ENCODE data around the gene PRR3.
A peak's percentile ranks its signal among the peaks of the same experiment; 100 is the strongest.
"Not testable (repeated sequence)": the region's sequence is repeated elsewhere in the genome, so short reads cannot be mapped to it uniquely, and the experiment has no call there.

Gene PRR3

DNA sequence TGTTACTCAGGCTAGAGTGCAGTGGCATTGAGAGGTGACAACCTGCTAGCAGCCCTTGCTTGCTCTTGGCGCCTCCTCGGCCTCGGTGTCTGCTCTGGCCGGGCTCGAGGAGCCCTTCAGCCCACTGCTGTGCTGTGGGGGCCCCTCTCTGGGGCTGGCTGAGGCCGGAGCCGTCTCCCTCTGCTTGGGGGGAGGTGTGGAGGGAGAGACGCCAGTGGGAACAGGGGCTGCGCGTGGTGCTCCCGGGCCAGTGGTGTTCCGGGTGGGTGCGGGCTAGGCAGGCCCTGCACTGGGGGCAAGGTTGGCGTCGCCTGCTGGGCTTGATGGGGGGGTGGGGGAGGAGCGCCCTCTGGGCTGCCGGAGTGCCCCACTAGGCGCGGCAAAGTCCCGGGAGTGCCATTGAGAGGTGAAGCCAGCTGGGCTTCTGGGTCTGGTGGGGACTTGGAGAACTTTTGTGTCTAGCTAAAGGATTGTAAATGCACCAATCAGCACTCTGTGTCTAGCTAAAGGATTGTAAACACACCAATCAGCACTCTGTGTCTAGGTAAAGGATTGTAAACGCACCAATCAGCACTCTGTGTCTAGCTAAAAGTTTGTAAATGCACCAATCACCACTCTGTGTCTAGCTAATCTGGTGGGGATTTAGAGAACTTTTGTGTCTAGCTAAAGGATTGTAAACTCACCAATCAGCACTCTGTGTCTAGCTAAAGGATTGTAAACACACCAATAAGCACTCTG is 39.2 kb upstream of the PRR3 start:
- H3K9ac ChIP-seq (ENCODE audit: low read depth, low read length); H3K9me3 ChIP-seq (replicated peaks; ENCODE audit: low read length); H3K27me3 ChIP-seq (ENCODE audit: control insufficient read depth, insufficient read depth, low read length); H3K36me3 ChIP-seq (ENCODE audit: insufficient read depth, low read length); H3K4me2 ChIP-seq (ENCODE audit: low read length); H3K4me3 ChIP-seq (ENCODE audit: low read length): not testable (repeated sequence)
- H3K4me1 ChIP-seq (ENCODE audit: control insufficient read depth, insufficient read depth, low read length), result peaks cover 19% of the 10 kb centered on the region

DNA sequence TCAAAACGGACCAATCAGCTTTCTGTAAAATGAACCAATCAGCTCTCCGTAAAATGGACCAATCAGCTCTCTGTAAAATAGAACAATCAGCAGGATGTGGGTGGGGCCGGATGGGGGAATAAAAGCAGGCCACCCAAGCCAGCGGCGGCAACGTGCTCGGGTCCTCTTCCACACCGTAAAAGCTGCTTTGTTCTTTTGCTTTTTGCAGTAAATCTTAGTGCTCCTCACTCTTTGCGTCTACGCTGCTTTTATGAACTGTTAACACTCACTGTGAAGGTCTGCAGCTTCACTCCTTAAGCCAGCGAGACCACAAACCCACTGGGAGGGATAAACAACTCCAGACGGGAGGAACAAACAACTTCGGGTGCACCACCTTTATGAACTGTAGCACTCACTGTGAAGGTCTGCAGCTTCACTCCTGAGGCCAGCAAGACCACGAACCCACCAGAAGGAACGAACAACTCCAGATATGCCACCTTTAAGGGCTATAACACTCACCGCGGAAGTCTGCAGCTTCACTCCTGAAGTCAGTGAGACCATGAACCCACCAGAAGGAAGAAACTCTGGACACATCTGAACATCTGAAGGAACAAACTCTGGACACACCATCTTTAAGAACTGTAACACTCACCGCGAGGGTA is 38.5 kb upstream of the PRR3 start:
- peaks cover 19% of the 10 kb centered on the region for H3K4me1 ChIP-seq (ENCODE audit: control insufficient read depth, insufficient read depth, low read length)
- not testable (repeated sequence) for H3K36me3 ChIP-seq (ENCODE audit: insufficient read depth, low read length); H3K27me3 ChIP-seq (ENCODE audit: control insufficient read depth, insufficient read depth, low read length); H3K9ac ChIP-seq (ENCODE audit: low read depth, low read length); H3K9me3 ChIP-seq (replicated peaks; ENCODE audit: low read length); H3K4me3 ChIP-seq (ENCODE audit: low read length); H3K4me2 ChIP-seq (ENCODE audit: low read length)

DNA sequence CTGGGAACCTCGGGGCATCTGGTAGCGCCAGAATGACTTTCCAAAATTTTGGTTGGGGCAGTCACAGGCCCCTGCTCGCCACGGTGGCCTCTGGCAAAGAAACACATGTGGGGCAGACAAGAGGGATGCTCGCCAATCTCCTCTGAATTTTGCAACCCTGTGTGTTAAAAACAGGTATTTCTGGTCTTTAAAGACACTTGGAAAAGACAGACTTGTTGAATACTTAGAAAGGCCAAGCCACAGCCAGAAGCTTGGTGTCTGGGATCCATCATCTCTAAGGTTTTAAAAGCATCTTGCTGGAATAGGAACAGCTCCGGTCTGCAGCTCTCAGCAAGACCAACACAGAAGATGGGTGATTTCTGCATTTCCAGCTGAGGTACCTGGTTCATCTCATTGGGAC is 36.6 kb upstream of the PRR3 start:
- Histone ChIP-seq H3K36me3 (ENCODE audit: insufficient read depth, low read length) (no peaks in the 10 kb centered on the region), H3K9me3 (replicated peaks; ENCODE audit: low read length) (no peaks in the 10 kb centered on the region), H3K4me3 (ENCODE audit: low read length) (no peak overlapping the region), H3K4me2 (ENCODE audit: low read length) (no peak overlapping the region), H3K9ac (ENCODE audit: low read depth, low read length) (no peak overlapping the region), H3K4me1 (ENCODE audit: control insufficient read depth, insufficient read depth, low read length) (peaks cover 19% of the 10 kb centered on the region), H3K27me3 (ENCODE audit: control insufficient read depth, insufficient read depth, low read length) (no peaks in the 10 kb centered on the region)

- Histone ChIP-seq H3K4me2 (ENCODE audit: low read length) (peak overlapping the region; percentile 29), H3K4me1 (ENCODE audit: control insufficient read depth, insufficient read depth, low read length) (peaks cover 19% of the 10 kb centered on the region)
- not testable (repeated sequence) for H3K9me3 ChIP-seq (replicated peaks; ENCODE audit: low read length); H3K36me3 ChIP-seq (ENCODE audit: insufficient read depth, low read length); H3K27me3 ChIP-seq (ENCODE audit: control insufficient read depth, insufficient read depth, low read length); H3K4me3 ChIP-seq (ENCODE audit: low read length); H3K9ac ChIP-seq (ENCODE audit: low read depth, low read length)
Measured at GRCh38 chr6:30521082-30521481, 36.0 kb upstream of the PRR3 start.

DNA sequence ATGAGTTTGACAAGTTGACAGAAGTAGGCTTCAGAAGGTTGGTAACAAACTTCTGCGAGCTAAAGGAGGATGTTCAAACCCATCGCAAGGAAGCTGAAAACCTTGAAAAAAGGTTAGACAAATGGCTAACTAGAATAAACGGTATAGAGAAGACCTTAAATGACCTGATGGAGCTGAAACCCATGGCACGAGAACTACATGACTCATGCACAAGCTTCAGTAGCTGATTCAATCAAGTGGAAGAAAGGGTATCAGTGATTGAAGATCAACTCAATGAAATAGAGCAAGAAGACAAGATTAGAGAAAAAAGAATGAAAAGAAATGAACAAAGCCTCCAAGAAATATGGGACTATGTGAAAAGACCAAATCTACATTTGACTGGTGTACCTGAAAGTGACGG is 35.1 kb upstream of the PRR3 start:
- H3K9me3 ChIP-seq (replicated peaks; ENCODE audit: low read length); H3K4me3 ChIP-seq (ENCODE audit: low read length); H3K9ac ChIP-seq (ENCODE audit: low read depth, low read length); H3K27me3 ChIP-seq (ENCODE audit: control insufficient read depth, insufficient read depth, low read length); H3K36me3 ChIP-seq (ENCODE audit: insufficient read depth, low read length); H3K4me2 ChIP-seq (ENCODE audit: low read length): not testable (repeated sequence)
- peaks cover 16% of the 10 kb centered on the region for H3K4me1 ChIP-seq (ENCODE audit: control insufficient read depth, insufficient read depth, low read length)

DNA sequence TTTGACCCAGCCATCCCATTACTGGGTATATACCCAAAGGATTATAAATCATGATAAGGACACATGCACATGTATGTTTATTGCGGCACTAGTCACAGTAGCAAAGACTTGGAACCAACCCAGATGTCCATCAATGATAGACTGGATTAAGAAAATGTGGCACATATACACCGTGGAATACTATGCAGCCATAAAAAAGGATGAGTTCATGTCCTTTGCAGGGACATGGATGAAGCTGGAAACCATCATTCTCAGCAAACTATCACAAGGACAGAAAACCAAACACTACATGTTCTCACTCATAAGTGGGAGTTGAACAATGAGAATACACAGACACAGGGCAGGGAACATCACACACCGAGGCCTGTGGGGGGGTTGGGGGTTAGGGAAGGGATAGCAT is 30.7 kb upstream of the PRR3 start:
- H3K4me3 ChIP-seq (ENCODE audit: low read length); H3K27me3 ChIP-seq (ENCODE audit: control insufficient read depth, insufficient read depth, low read length); H3K36me3 ChIP-seq (ENCODE audit: insufficient read depth, low read length); H3K9ac ChIP-seq (ENCODE audit: low read depth, low read length); H3K4me2 ChIP-seq (ENCODE audit: low read length); H3K9me3 ChIP-seq (replicated peaks; ENCODE audit: low read length): not testable (repeated sequence)
- peaks cover 11% of the 10 kb centered on the region for H3K4me1 ChIP-seq (ENCODE audit: control insufficient read depth, insufficient read depth, low read length)

GRCh38 chr6:30529349-30529875 is 27.7 kb upstream of the PRR3 start:
- H3K36me3 ChIP-seq (ENCODE audit: insufficient read depth, low read length); H3K4me2 ChIP-seq (ENCODE audit: low read length); H3K27me3 ChIP-seq (ENCODE audit: control insufficient read depth, insufficient read depth, low read length); H3K9me3 ChIP-seq (replicated peaks; ENCODE audit: low read length); H3K4me1 ChIP-seq (ENCODE audit: control insufficient read depth, insufficient read depth, low read length); H3K4me3 ChIP-seq (ENCODE audit: low read length); H3K9ac ChIP-seq (ENCODE audit: low read depth, low read length): not testable (repeated sequence)

DNA sequence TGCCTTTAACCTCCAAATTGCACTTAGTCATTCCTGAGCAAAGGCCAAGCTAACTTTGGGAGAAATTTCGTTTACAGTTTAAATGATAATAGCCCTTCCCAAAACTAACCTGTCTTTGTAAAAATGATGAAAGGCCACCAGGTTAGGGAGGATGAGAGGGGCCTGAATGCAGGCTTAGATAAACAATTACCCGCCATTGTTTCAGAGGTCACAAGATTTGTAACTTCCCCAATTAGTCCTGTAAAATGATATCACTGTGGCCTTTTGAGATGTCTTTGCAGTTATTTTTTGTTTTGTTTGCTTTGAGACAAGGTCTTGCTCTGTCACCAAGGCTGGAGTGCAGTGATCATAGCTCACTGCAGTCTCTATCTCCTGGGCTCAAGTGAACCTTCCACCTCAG is 27.1 kb upstream of the PRR3 start:
- Histone ChIP-seq H3K4me2 (ENCODE audit: low read length) (no peak overlapping the region), H3K9ac (ENCODE audit: low read depth, low read length) (no peak overlapping the region), H3K36me3 (ENCODE audit: insufficient read depth, low read length) (no peaks in the 10 kb centered on the region), H3K27me3 (ENCODE audit: control insufficient read depth, insufficient read depth, low read length) (no peaks in the 10 kb centered on the region), H3K4me1 (ENCODE audit: control insufficient read depth, insufficient read depth, low read length) (peaks cover 5% of the 10 kb centered on the region), H3K9me3 (replicated peaks; ENCODE audit: low read length) (no peaks in the 10 kb centered on the region), H3K4me3 (ENCODE audit: low read length) (no peak overlapping the region)

- no peak overlapping the region for H3K4me3 ChIP-seq (ENCODE audit: low read length)
Measured at GRCh38 chr6:30533460-30534294, 23.4 kb upstream of the PRR3 start.

DNA sequence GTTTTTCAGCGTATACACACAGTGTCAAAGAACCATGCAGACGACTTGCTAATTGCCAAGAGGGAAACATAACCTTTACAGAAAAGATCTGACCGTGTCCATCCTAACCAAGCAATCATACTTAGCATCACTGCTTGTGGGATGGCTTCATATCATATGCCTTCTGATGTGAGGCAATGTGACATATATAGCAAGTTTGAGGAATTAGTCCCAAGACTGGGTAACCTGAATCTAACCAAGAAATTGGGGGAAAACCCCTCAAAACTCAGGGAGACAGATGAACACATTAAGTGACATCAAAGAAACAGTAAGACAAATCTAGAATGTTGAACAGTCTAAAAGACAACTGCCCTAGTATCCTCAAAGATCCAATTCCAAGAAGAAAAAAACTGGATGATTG is 19.2 kb upstream of the PRR3 start:
- no peak overlapping the region for H3K9ac ChIP-seq (ENCODE audit: low read depth, low read length)
- H3K36me3 ChIP-seq (ENCODE audit: insufficient read depth, low read length), result no peaks in the 10 kb centered on the region
- no peaks in the 10 kb centered on the region for H3K27me3 ChIP-seq (ENCODE audit: control insufficient read depth, insufficient read depth, low read length)
- H3K4me1 ChIP-seq (ENCODE audit: control insufficient read depth, insufficient read depth, low read length), result peaks cover 7% of the 10 kb centered on the region
- H3K9me3 ChIP-seq (replicated peaks; ENCODE audit: low read length), result no peaks in the 10 kb centered on the region
- no peak overlapping the region for H3K4me3 ChIP-seq (ENCODE audit: low read length)
- no peak overlapping the region for H3K4me2 ChIP-seq (ENCODE audit: low read length)

More at GRCh38 chr6:30533460-30534294, 23.4 kb upstream of the PRR3 start:
- H3K9me3 ChIP-seq (replicated peaks; ENCODE audit: low read length), result no peaks in the 10 kb centered on the region
- H3K36me3 ChIP-seq (ENCODE audit: insufficient read depth, low read length), result no peaks in the 10 kb centered on the region
- H3K4me2 ChIP-seq (ENCODE audit: low read length), result no peak overlapping the region
- H3K4me1 ChIP-seq (ENCODE audit: control insufficient read depth, insufficient read depth, low read length), result no peaks in the 10 kb centered on the region
- H3K27me3 ChIP-seq (ENCODE audit: control insufficient read depth, insufficient read depth, low read length), result no peaks in the 10 kb centered on the region
- H3K9ac ChIP-seq (ENCODE audit: low read depth, low read length), result no peak overlapping the region

DNA sequence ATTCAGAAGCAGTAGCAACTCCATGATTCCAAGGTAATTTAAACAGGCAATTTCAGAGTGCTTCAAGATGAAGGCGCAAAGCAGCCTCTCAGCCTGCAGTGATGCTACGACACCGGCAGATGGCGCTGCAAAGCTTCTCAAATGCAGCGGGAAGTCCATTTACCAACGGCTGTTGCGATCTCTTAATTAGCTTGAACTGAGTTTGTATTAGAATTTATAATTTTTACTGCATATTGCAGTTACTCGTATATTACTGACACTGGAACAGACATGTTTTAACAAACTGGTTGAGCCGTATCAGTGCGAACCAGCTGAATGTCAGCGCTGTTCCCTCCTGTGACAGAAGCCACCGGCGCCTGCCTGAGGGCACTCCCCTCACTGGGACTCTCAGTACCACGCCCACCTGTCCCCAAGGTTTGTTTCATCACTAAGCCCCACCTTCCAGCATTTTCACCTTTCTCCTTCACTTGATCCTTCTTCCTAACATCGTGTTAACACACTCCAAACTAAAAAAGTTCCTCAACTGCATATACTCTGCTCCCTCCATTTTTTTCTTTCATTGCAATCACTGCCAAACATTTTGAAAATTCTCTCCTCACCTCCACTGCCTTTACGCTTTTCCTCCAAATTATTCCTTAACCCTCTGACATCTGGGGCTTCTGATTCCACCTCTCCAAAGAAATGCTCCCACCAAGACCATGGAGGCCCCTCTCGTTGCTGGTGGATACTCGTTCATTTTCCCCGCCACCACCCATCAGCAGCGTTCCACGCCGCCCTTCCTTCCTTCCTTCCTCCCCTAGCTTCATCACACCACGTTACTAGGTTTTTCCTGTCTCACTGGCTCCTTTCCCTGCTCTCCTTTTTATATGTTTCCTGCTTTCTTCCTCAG is 15.3 kb upstream of the PRR3 start:
- no peaks in the 10 kb centered on the region for H3K27me3 ChIP-seq (ENCODE audit: control insufficient read depth, insufficient read depth, low read length)
- peak overlapping the region; percentile 39 for H3K9ac ChIP-seq (ENCODE audit: low read depth, low read length)
- peak overlapping the region; percentile 65 for H3K4me3 ChIP-seq (ENCODE audit: low read length)
- peaks cover 13% of the 10 kb centered on the region for H3K36me3 ChIP-seq (ENCODE audit: insufficient read depth, low read length)
- peak overlapping the region; percentile 88 for H3K4me2 ChIP-seq (ENCODE audit: low read length)
- no peaks in the 10 kb centered on the region for H3K9me3 ChIP-seq (replicated peaks; ENCODE audit: low read length)
- H3K4me1 ChIP-seq (ENCODE audit: control insufficient read depth, insufficient read depth, low read length), result peaks cover 11% of the 10 kb centered on the region
